Fibroblast of villous mesenchyme (primary cell): Measurements from ENCODE around the gene AKT3. TPM values are rescaled to one million over a fixed set of nuclear protein-coding genes. Genes with fewer than 3 reads are reported as not detected.

ENCODE experiments used
- DNase-seq: peaks from one replicate; pipeline ENCODE4 v3.0.0-alpha.2; 2010; ENCODE audit warnings: low read depth
- H3K4me3 ChIP-seq: 2 replicates; pipeline ENCODE4 v1.5.1; 2011; ENCODE audit warnings: low read depth, mild to moderate bottlenecking, low read length
- CTCF ChIP-seq: IDR thresholded peaks from 2 replicates; pipeline ENCODE4 v1.5.1; 2012; ENCODE audit warnings: low read depth, mild to moderate bottlenecking, low read length; ENCODE audit not compliant: insufficient read depth
- total RNA-seq: library from RNA; depleted of rRNA; stranded (reverse); fragments of >200 nt; gene quantifications from 2 replicates; pipeline ENCODE4 v1.2.3, GENCODE V29; 2012

AKT3 gene
- total RNA-seq, 1 donor = 38.0 TPM

DNA sequence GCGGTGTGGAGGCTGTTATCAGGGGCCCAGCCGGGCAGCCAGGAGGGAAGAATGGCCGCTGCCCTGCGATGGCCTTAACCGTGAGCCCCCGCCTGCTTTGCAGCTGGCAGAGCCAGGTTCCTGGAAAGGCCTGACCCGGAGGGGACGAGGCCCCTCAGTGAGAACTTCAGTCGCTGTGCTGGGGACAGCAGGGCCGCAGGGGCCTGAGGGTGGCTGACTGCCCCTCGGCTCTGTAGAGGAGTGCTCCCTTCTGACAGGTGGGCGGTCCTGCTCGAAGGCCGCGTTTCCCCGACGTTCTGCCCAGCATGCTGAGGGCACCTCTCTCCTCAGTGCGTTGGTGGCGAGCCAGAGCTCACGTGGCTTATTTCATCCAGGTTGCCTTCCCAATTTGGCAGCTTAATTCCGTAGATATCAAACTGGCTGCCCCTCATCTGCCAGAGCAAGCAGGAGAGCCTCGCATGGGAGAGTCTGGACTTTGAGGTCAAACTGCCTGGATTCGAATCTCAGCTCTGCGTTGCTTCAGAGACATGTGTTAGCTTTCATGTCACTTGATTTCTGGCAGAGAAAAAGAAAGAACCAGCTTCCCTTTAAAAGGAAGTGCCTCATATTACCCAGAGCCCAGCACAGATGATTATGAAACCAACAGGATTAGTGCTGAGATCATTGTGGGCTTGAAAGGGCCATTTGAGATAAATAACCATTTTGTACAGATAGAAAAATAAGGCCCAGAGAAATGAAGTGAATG, 354.4 kb downstream of the AKT3 start:
- no peak overlapping the region for H3K4me3 ChIP-seq
- DNase-seq = peak; percentile 96
- TF ChIP-seq CTCF = no peak

GRCh38 chr1:243494741-243495431, 355.2 kb downstream of the AKT3 start:
- DNase-seq = no peak
- no peak for TF ChIP-seq CTCF
- H3K4me3 ChIP-seq = no peak overlapping the region

DNA sequence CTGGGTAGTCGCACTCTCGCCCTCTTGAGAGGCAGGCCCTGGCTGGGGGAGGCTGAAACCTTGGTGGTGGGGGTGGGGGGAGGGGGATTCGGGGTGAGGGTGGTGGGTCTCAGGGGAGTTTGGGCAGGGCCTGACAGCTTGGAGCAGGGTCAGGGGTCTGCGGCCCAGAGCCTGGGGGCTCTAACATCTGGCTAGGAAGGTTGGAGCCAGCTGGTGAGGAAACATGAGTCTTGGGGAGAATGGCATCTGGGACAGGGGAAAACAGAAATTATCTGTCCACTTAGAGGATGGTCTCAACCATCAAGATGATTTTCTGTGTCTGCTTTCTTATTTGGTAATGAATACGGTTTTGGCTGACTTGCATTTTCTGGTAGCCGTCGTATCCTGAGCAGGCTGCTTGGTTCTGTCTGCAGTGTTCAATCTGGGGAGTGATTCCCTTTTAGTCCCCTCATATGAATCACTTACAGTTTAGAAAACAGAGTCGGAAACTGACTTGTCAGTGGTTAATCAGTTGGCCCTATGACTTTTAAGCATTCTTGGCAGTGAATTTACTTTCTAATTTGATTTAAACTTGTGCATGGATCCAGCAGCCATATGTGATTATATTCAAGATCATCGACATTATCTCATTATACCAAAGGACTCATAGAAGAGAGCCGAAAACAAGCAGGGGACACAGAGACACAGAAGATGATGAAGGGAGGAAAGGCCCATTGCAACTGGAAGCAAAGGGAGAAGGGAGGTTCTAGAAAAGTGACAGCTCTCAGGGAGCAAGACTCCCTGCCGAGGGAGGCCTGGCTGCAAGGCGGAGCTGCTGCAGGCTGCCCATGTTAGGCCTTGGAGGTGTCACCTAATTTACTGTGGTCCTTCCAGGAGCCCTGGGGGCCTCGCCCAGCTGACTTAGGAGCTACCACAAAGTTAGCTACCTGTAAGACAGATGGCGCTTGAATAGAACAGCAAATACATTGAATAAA, 356.6 kb downstream of the AKT3 start:
- no peak overlapping the region for H3K4me3 ChIP-seq
- no peak for DNase-seq
- no peak for TF ChIP-seq CTCF

DNA sequence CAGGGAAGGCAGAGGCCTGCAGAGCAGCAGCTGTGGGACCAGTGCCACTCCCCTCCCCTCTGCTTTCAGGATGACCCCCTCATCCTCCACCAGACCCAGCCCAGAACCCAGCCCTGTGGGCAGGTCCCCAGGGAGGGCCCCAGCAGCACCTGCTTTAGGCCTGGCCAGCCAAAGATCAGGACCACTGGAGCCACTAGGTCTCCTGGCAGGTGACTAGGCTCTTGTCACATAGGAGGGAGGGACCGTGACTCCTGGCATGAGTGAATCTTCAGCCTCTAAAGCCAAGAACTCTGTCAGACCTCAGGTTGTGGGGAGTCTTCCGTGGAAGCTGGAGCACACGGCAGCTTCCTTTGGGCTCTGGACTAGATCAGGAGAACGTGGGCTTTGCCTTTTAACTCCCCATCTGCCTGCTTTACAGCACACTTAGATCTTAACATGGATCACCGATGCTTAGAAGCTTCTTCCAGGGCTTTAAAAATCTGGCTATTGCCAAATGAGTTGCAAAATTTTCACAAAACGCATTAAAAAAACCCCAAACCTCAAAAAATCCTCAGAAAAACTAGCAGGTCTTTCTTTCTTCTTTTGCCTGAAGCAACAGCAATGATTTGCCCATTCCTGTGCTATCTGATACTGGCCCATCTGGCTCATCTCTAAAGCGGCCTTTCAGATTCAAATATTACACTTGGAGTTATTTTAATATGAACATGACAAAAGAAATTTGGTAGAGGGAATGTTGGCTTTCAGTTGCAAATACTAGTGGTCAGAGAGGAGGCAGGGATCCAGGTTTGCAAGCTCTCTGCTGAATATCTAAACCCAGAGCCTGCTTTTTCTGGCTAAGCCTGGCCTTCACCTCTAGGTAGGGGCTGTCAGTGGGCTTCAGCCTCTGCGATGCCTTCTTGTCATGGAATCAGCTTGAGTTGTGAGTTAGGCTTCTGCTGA, 359.0 kb downstream of the AKT3 start:
- no peak overlapping the region for H3K4me3 ChIP-seq
- peak; percentile 68 for DNase-seq
- no peak for TF ChIP-seq CTCF

- DNase-seq = no peak
- H3K4me3 ChIP-seq = no peak overlapping the region
- no peak for TF ChIP-seq CTCF
Observed at GRCh38 chr1:243489681-243490546, 360.1 kb downstream of the AKT3 start.
